Glutamatergic neuron (in vitro differentiated cells): ENCODE data around the gene TMPRSS2. TPM values are rescaled to one million over a fixed set of nuclear protein-coding genes. Genes with fewer than 3 reads are reported as not detected.

Experiments used
- DNase-seq: peaks from one replicate; pipeline ENCODE4 v3.0.0; 2022
- H3K27ac Mint-ChIP-seq: one replicate; pipeline ENCODE4 v1.8.0; 2020; ENCODE audit warnings: mild to moderate bottlenecking, mixed read lengths, inconsistent platforms; ENCODE audit not compliant: unreplicated experiment
- H3K27me3 Mint-ChIP-seq: one replicate; pipeline ENCODE4 v1.8.0; 2020; ENCODE audit warnings: mild to moderate bottlenecking, moderate library complexity, mixed read lengths, inconsistent platforms; ENCODE audit not compliant: unreplicated experiment
- H3K36me3 Mint-ChIP-seq: one replicate; pipeline ENCODE4 v1.8.0; 2020; ENCODE audit warnings: mild to moderate bottlenecking, mixed read lengths, inconsistent platforms; ENCODE audit not compliant: unreplicated experiment
- H3K4me1 Mint-ChIP-seq: one replicate; pipeline ENCODE4 v1.8.0; 2020; ENCODE audit warnings: mild to moderate bottlenecking, low read depth, mixed read lengths, inconsistent platforms; ENCODE audit not compliant: unreplicated experiment
- H3K4me3 Mint-ChIP-seq: one replicate; pipeline ENCODE4 v1.8.0; 2020; ENCODE audit warnings: mild to moderate bottlenecking, mixed read lengths, inconsistent platforms; ENCODE audit not compliant: unreplicated experiment
- H3K9me3 Mint-ChIP-seq: one replicate; pipeline ENCODE4 v1.8.0; 2020; ENCODE audit warnings: mild to moderate bottlenecking, moderate library complexity, mixed read lengths, inconsistent platforms; ENCODE audit not compliant: unreplicated experiment
- CTCF ChIP-seq: fragments of 200-600 bp; sonication (generic); IDR thresholded peaks from one replicate; pipeline ENCODE4 v1.5.0; 2021; ENCODE audit not compliant: partially characterized antibody, unreplicated experiment
- long read RNA-seq: library from polyadenylated mRNA; unstranded; transcript quantifications from one replicate; pipeline ENCODE4 v2.0.0, GENCODE V29; 2020; ENCODE audit not compliant: unreplicated experiment
- total RNA-seq: library from RNA; stranded (reverse); fragmentation: NEBNext Ultra II Directional; extraction: Animal tissue kit (Norgen Biotek cat#: 25700); gene quantifications from one replicate; pipeline ENCODE4 v1.2.1, GENCODE V29; 2021; ENCODE audit not compliant: unreplicated experiment

TMPRSS2 gene
- total RNA-seq: not detected
- long read RNA-seq: 0 reads

GRCh38 chr21:41507521-41508414, at the start of gene TMPRSS2:
TSS of gene TMPRSS2 (minus strand) at chr21:41508158. CDS start at chr21:41498133, 10,025 bp downstream.
- TF ChIP-seq CTCF: no peak
- H3K9me3 Mint-ChIP-seq: no peaks in the 10 kb centered on the region
- H3K4me3 Mint-ChIP-seq: peak within 1 kb of the TSS; percentile 78
- H3K4me1 Mint-ChIP-seq: peaks cover 4% of the 10 kb centered on the region
- peak; percentile 40 for DNase-seq
- H3K27me3 Mint-ChIP-seq: peaks cover 12% of the 10 kb centered on the region
- H3K36me3 Mint-ChIP-seq: no peaks in the 10 kb centered on the region
- H3K27ac Mint-ChIP-seq: no peak within 1 kb of the TSS

GRCh38 chr21:41555057-41555456, 47.1 kb upstream of the TMPRSS2 start:
- DNase-seq: no peak

DNA sequence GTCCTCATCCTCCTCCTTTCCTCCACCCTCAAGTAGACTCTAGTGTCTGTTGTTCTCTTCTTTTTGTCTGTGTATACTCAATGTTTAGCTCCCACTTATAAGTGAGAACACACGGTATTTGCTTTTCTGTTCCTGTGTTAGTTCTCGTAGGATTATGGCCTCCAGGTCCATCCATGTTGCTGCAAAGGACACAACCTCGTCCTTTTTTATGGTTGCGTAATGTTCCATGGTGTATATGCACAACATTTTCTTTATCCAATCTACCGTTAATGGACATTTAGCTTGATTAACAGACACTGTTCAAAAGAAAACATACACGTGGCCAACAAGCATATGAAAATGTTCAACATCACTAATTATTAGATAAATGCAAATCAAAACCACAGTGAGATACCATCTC, 44.3 kb upstream of the TMPRSS2 start:
- no peak for DNase-seq
- H3K36me3 Mint-ChIP-seq: no peaks in the 10 kb centered on the region
- H3K4me1 Mint-ChIP-seq: peaks cover 2% of the 10 kb centered on the region
- no peak overlapping the region for H3K4me3 Mint-ChIP-seq
- peaks cover 3% of the 10 kb centered on the region for H3K9me3 Mint-ChIP-seq
- H3K27ac Mint-ChIP-seq: no peak overlapping the region
- no peak for TF ChIP-seq CTCF
- H3K27me3 Mint-ChIP-seq: peaks cover 2% of the 10 kb centered on the region

More at GRCh38 chr21:41555057-41555456, 47.1 kb upstream of the TMPRSS2 start:
- Mint-ChIP-seq H3K4me1 (peaks cover 2% of the 10 kb centered on the region), H3K36me3 (no peaks in the 10 kb centered on the region), H3K27ac (no peak overlapping the region), H3K4me3 (no peak overlapping the region), H3K27me3 (no peaks in the 10 kb centered on the region), H3K9me3 (peaks cover 3% of the 10 kb centered on the region)
- no peak for TF ChIP-seq CTCF

DNA sequence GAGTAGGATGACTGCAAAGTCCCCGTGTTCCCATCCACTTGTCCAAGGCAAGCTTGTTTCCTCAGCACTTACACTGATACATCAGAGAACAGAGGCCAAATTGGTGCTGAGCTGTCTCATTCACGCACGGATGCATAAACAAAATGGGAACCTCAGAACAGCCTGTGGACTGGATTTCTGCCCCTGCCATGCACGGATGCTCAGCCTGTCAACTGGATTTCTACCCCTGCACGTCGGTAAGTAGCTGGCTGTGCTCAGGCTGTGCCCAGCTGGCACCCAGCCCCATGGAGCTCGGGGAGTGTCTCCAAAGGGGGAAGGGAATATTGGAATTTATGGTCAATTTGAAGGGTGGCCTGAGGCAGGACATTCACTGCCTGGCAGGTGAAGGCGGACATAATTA, 40.8 kb upstream of the TMPRSS2 start:
- H3K4me3 Mint-ChIP-seq: no peak overlapping the region
- no peak for TF ChIP-seq CTCF
- no peaks in the 10 kb centered on the region for H3K4me1 Mint-ChIP-seq
- no peaks in the 10 kb centered on the region for H3K36me3 Mint-ChIP-seq
- H3K27ac Mint-ChIP-seq: no peak overlapping the region
- H3K27me3 Mint-ChIP-seq: peaks cover 2% of the 10 kb centered on the region
- DNase-seq: no peak
- no peaks in the 10 kb centered on the region for H3K9me3 Mint-ChIP-seq

DNA sequence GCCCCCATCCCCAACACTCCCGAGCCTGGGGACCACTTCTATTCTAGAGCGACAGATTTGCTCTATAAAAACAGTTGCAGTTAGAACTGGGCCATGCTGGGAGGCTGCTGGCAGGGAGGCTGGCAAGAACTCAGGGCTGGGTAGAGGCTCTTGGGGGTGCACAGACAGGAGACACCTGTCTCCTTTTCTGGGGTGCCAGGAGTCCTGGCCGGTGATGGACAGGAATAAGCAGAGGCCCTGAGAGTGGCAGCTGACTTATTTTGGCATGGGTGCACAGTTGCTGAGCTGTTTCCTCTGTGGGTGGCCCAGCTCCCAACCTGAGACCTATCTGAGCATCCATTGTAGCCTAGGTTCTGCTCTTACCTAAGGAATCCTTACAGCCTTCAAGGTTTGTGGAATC, 39.2 kb upstream of the TMPRSS2 start:
- H3K4me1 Mint-ChIP-seq: no peaks in the 10 kb centered on the region

More for the DNA sequence above, 39.2 kb upstream of the TMPRSS2 start:
- Mint-ChIP-seq H3K4me3 (no peak overlapping the region), H3K27me3 (peaks cover 2% of the 10 kb centered on the region), H3K36me3 (no peaks in the 10 kb centered on the region), H3K9me3 (no peaks in the 10 kb centered on the region), H3K27ac (no peak overlapping the region)
- DNase-seq: no peak
- TF ChIP-seq CTCF: no peak
